ENCODE measurements around the gene VAX1.

The VAX1 gene

DNA sequence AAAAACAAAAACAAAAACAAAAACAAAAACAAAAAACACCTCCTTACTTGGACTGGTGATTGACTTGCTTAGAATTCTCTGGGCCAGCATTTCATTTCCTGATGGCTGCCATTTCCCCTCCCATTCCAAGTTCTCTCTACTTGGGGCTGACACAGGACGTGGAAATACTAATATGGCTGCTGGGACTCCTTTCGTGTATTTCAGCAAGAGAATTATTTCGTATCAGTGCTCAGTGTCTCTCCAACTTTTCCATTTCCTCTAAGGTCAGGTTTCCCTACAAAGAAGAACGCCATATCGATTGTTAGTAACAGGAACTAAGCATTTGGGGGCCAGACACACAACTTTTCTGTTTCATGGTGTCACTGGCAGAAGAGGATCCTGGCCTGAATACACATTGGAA, 22.5 kb upstream of the VAX1 start:
- TF ChIP-seq, protein P1, sequence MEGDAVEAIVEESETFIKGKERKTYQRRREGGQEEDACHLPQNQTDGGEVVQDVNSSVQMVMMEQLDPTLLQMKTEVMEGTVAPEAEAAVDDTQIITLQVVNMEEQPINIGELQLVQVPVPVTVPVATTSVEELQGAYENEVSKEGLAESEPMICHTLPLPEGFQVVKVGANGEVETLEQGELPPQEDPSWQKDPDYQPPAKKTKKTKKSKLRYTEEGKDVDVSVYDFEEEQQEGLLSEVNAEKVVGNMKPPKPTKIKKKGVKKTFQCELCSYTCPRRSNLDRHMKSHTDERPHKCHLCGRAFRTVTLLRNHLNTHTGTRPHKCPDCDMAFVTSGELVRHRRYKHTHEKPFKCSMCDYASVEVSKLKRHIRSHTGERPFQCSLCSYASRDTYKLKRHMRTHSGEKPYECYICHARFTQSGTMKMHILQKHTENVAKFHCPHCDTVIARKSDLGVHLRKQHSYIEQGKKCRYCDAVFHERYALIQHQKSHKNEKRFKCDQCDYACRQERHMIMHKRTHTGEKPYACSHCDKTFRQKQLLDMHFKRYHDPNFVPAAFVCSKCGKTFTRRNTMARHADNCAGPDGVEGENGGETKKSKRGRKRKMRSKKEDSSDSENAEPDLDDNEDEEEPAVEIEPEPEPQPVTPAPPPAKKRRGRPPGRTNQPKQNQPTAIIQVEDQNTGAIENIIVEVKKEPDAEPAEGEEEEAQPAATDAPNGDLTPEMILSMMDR (IDR thresholded peaks at IDR 0.05): no peak

DNA sequence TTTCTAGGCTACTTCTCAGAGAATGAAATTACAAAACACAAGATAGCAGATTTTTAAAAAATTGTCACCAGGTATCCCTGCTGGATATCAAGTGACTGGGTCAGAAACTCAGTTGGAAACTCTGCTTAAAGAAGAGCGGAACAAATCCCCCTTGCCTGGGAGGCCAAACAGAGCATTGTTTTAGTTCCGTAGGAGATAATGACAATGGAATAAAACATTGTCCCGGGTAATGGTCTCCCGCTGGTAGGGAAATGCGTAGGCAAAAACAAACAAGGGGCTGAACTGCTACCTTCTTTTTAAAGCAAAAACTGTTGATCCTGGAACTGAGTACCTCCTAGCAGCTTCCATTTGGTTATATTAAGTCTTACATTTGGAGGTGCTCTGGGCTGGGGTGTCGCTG, 21.3 kb upstream of the VAX1 start:
- TF ChIP-seq, protein P1 (IDR thresholded peaks at IDR 0.05): no peak

DNA sequence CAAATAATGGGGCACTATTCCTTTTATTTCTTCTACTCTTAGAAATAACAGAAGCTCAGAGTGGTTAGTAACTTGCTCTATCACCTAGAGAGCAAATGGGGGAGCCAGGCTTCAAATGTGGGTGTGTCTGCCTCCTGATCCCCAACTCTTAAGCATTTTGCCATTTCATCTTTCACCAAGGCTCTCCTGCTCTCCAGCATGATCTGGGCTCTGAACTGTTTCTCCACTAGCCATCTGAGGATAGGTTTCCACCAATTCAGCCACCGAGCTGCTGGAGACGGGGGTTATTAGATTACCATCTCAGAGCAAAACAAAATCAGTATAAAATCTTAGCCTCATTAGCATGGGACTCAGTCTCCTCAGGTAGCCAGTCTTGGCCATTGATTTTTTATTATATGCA, 20.2 kb upstream of the VAX1 start:
- TF ChIP-seq, protein P1 (IDR thresholded peaks at IDR 0.05): no peak

GRCh38 chr10:117152668-117153067, 14.6 kb upstream of the VAX1 start:
- TF ChIP-seq, protein P1 (IDR thresholded peaks at IDR 0.05): no peak

GRCh38 chr10:117148284-117148683, 10.2 kb upstream of the VAX1 start:
- TF ChIP-seq, protein P1 (IDR thresholded peaks at IDR 0.05): no peak

DNA sequence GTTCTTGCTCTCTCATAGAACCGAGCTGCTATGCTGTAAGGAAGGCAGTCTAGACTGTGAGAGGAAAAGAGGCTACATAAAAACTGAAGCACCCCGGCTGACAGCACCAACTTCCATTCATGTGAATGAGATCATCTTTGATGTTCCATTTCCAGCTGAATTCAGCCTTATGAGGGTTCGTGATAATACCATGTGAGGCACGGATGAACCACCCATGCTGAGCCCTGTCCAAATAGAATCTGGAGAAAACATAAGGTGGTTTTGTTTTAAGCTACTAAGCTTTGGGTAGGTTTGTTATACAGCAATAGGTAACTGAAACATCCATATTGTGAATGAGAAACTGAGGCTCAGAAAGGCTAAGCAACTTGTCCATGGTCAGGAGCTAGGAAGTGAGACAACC, 6.9 kb upstream of the VAX1 start:
- TF ChIP-seq, protein P1 (IDR thresholded peaks at IDR 0.05): no peak

GRCh38 chr10:117143103-117143823, 5.2 kb upstream of the VAX1 start:
- TF ChIP-seq, protein P1 (IDR thresholded peaks at IDR 0.05): no peak

- TF ChIP-seq, protein P1 (IDR thresholded peaks at IDR 0.05): no peak
These were observed 2.4 kb upstream of the VAX1 start for GRCh38 chr10:117140525-117140902.

Measured in LNCAP (cell line).